CD14-positive monocyte (primary cell): ENCODE results near the gene TRPC1. TPM values are rescaled to one million over a fixed set of nuclear protein-coding genes. Genes with fewer than 3 reads are reported as not detected.

Experiments used
- DNase-seq, 3 donors: peaks; one replicate each; pipeline ENCODE4 v3.0.0-alpha.2; 2011 to 2022
- H2AFZ ChIP-seq: 2 replicates; pipeline ENCODE4 v1.6.0; 2012; ENCODE audit warnings: mild to moderate bottlenecking, low read depth, low read length, inconsistent platforms; ENCODE audit not compliant: insufficient read depth, poor library complexity, severe bottlenecking
- H3K27ac ChIP-seq, 2 donors: 1 replicate in 1 of 2; 2 replicates in 1 of 2; pipeline ENCODE4 v1.5.1; 2012 to 2013; ENCODE audit warnings: low read length in 2 of 2, control low read depth in 1 of 2, inconsistent platforms in 1 of 2, low read depth in 1 of 2, mild to moderate bottlenecking in 1 of 2
- H3K27me3 ChIP-seq, 2 donors: one replicate each; pipeline versions ENCODE4 v1.6.0 to v1.6.1; 2011 to 2013; ENCODE audit warnings: low read length in 2 of 2; ENCODE audit not compliant: control insufficient read depth in 2 of 2, insufficient read depth in 2 of 2
- H3K36me3 ChIP-seq, 2 donors: replicated peaks in 1 of 2; 1 replicate in 1 of 2; 2 replicates in 1 of 2; pipeline versions ENCODE4 v1.5.1 to v1.6.1; 2012 to 2013; ENCODE audit warnings: low read length in 2 of 2, control low read depth in 1 of 2, inconsistent platforms in 1 of 2, mild to moderate bottlenecking in 1 of 2; ENCODE audit not compliant: insufficient read depth in 2 of 2, control insufficient read depth in 1 of 2
- H3K4me1 ChIP-seq, 2 donors: 1 replicate in 1 of 2; 2 replicates in 1 of 2; pipeline versions ENCODE4 v1.5.1 to v1.6.1; 2012 to 2013; ENCODE audit warnings: low read length in 2 of 2, control low read depth in 1 of 2, inconsistent platforms in 1 of 2, mild to moderate bottlenecking in 1 of 2, moderate library complexity in 1 of 2; ENCODE audit not compliant: insufficient read depth in 2 of 2, control insufficient read depth in 1 of 2
- H3K4me2 ChIP-seq: replicated peaks from 2 replicates; pipeline ENCODE3; 2012; ENCODE audit warnings: low read length, moderate library complexity, mild to moderate bottlenecking; ENCODE audit not compliant: poor library complexity, severe bottlenecking; ENCODE audit errors: extremely low read depth
- H3K4me3 ChIP-seq, 3 experiments: fragments of 200-600 bp in 1 of 3; sonication (generic) in 1 of 3; replicated peaks in 1 of 3; 1 replicate in 2 of 3; 2 replicates in 1 of 3; pipeline ENCODE4 v1.5.1; 2011 to 2013; ENCODE audit warnings: low read length in 3 of 3, mild to moderate bottlenecking in 3 of 3, control low read depth in 2 of 3, low read depth in 2 of 3, inconsistent platforms in 1 of 3, moderate library complexity in 1 of 3
- H3K79me2 ChIP-seq: 2 replicates; pipeline ENCODE4 v1.6.0; 2012; ENCODE audit warnings: mild to moderate bottlenecking, control low read depth, inconsistent platforms, low read length, moderate library complexity; ENCODE audit not compliant: insufficient read depth
- H3K9ac ChIP-seq: 2 replicates; pipeline ENCODE4 v1.6.0; 2017; ENCODE audit warnings: low read length, mild to moderate bottlenecking; ENCODE audit not compliant: insufficient read depth, poor library complexity, severe bottlenecking
- H3K9me3 ChIP-seq, 2 donors: replicated peaks in 1 of 2; 1 replicate in 1 of 2; 2 replicates in 1 of 2; pipeline versions ENCODE4 v1.5.1 to v1.6.1; 2012 to 2013; ENCODE audit warnings: low read length in 2 of 2, control low read depth in 1 of 2; ENCODE audit not compliant: control insufficient read depth in 1 of 2, insufficient read depth in 1 of 2
- H4K20me1 ChIP-seq: 2 replicates; pipeline ENCODE4 v1.6.0; 2012; ENCODE audit warnings: mild to moderate bottlenecking, low read length, control low read depth, moderate library complexity; ENCODE audit not compliant: insufficient read depth
- H3K27ac Mint-ChIP-seq, 7 donors: one replicate each; pipeline ENCODE4 v1.8.0; 2020; ENCODE audit warnings: mild to moderate bottlenecking in 7 of 7, mixed read lengths in 7 of 7, moderate library complexity in 6 of 7, inconsistent platforms in 2 of 7
- H3K27me3 Mint-ChIP-seq, 3 donors: one replicate each; pipeline ENCODE4 v1.8.0; 2021 to 2022; ENCODE audit warnings: low read depth in 3 of 3, mild to moderate bottlenecking in 3 of 3, mixed read lengths in 3 of 3, moderate library complexity in 3 of 3, inconsistent platforms in 1 of 3
- H3K36me3 Mint-ChIP-seq, 2 donors: one replicate each; pipeline ENCODE4 v1.8.0; 2020; ENCODE audit warnings: mixed read lengths in 2 of 2, inconsistent platforms in 1 of 2, mild to moderate bottlenecking in 1 of 2
- H3K4me1 Mint-ChIP-seq: one replicate; pipeline ENCODE4 v1.8.0; 2020; ENCODE audit warnings: mild to moderate bottlenecking, mixed read lengths
- H3K4me3 Mint-ChIP-seq, 2 donors: one replicate each; pipeline ENCODE4 v1.8.0; 2020; ENCODE audit warnings: mild to moderate bottlenecking in 2 of 2, mixed read lengths in 2 of 2, moderate library complexity in 1 of 2
- H3K9me3 Mint-ChIP-seq, 7 donors: one replicate each; pipeline ENCODE4 v1.8.0; 2020 to 2022; ENCODE audit warnings: mixed read lengths in 7 of 7, mild to moderate bottlenecking in 6 of 7, moderate library complexity in 6 of 7, inconsistent platforms in 2 of 7
- WGBS: methylation state at CpG from one replicate; pipeline ENCODE4 v1.1.5; 2013; ENCODE audit warnings: missing lambda C conversion rate; ENCODE audit not compliant: insufficient coverage; 5-methylcytosine and 5-hydroxymethylcytosine counted together
- intact Hi-C, 2 donors: fragments of 100-400 bp; cut with micrococcal nuclease; formaldehyde crosslinking; loops; one replicate each; pipeline versions ENCODE4 v1.15.0 to v1.15.1; 2023
- polyA plus RNA-seq, 3 donors: library from polyadenylated mRNA; depleted of rRNA in 1 of 3; unstranded in 2 of 3; stranded (reverse) in 1 of 3; fragments of 300-500 nt in 2 of 3; fragments of >200 nt in 1 of 3; fragmentation: Illumina TruSeq in 2 of 3; gene quantifications; 1 replicate in 2 of 3; 2 replicates in 1 of 3; pipeline ENCODE4 v1.2.3, GENCODE V29; 2012 to 2021
- small RNA-seq: library from RNA; depleted of rRNA; stranded (forward); fragments of <200 nt; gene quantifications from one replicate; pipeline ENCODE3, GENCODE V24; 2012; ENCODE audit warnings: low read depth; ENCODE audit not compliant: insufficient read length
- TF ChIP-seq, protein P1 (sequence below): fragments of 200-600 bp; IDR thresholded peaks from one replicate; pipeline ENCODE4 v1.8.0; 2022; ENCODE audit warnings: antibody characterized with exemption, mild to moderate bottlenecking

TRPC1 gene
- polyA plus RNA-seq, 3 donors: 0.01 TPM; not detected in 2

DNA sequence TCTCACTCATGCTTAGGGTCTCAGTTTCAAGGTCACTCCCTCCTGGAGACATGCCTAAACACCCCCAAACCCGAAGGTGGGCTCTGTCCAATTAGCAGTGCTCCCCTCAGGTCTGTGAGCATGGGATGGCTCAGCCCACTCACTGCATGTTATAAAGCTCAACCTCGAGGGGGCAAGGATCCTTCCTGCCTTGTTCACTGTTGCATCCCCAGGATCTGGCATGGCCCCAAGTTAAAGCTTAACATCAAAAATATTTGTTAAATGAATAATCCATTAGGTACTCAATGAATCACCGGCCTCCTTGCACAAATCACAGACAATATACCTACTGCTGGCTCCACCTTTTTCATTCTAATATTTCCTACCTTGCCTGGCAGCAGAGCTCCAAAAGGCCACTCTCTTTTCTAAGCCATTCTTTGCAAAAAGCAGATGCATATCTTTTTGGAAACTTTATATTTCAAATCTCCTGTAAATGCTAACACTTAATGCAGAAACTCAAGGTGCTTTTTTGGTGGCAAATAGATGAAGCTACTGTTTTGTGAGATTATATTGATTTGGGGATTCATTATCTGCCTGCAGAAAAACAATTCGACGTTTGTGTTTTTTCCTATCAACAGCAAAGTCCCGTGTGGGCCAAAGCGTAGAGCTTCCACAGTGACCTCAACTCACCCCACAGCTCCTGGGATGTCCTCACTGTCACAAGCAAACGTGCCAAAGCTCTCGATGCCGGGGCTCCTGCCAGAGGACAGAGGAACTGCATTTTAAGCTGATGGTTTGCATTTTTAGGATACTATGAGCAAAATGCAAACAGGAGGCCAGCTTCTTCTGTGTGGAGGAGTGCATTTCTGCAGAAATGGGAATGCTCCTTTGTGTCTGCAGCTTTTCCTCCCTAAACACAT, 129.7 kb downstream of the TRPC1 start:
- no peaks in the 10 kb centered on the region for H3K36me3 Mint-ChIP-seq
- no peak overlapping the region for H3K4me3 Mint-ChIP-seq
- intact Hi-C loops: no loop called here
- Histone ChIP-seq H3K27me3 (no peaks in the 10 kb centered on the region), H3K9me3 (peaks cover 0 to 6% of the 10 kb centered on the region in 2 donors), H3K9ac (no peak overlapping the region), H3K4me2 (no peak overlapping the region), H3K4me1 (peaks cover 17 to 21% of the 10 kb centered on the region in 2 donors), H3K79me2 (no peaks in the 10 kb centered on the region), H4K20me1 (no peaks in the 10 kb centered on the region), H3K4me3 (no peak overlapping the region), H3K27ac (no peak overlapping the region), H2AFZ (peak overlapping the region; percentile 2), H3K36me3 (no peaks in the 10 kb centered on the region)
- H3K27me3 Mint-ChIP-seq: peaks cover 0 to 2% (median 0%) of the 10 kb centered on the region in 3 donors
- TF ChIP-seq, protein P1, sequence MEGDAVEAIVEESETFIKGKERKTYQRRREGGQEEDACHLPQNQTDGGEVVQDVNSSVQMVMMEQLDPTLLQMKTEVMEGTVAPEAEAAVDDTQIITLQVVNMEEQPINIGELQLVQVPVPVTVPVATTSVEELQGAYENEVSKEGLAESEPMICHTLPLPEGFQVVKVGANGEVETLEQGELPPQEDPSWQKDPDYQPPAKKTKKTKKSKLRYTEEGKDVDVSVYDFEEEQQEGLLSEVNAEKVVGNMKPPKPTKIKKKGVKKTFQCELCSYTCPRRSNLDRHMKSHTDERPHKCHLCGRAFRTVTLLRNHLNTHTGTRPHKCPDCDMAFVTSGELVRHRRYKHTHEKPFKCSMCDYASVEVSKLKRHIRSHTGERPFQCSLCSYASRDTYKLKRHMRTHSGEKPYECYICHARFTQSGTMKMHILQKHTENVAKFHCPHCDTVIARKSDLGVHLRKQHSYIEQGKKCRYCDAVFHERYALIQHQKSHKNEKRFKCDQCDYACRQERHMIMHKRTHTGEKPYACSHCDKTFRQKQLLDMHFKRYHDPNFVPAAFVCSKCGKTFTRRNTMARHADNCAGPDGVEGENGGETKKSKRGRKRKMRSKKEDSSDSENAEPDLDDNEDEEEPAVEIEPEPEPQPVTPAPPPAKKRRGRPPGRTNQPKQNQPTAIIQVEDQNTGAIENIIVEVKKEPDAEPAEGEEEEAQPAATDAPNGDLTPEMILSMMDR: no peak
- peaks cover 0 to 3% (median 0%) of the 10 kb centered on the region in 7 donors for H3K9me3 Mint-ChIP-seq
- no peak for DNase-seq
- 69% methylated on average over 4 of the region's 10 CpGs for WGBS
- no peak overlapping the region for H3K27ac Mint-ChIP-seq
- H3K4me1 Mint-ChIP-seq: peaks cover 3% of the 10 kb centered on the region

DNA sequence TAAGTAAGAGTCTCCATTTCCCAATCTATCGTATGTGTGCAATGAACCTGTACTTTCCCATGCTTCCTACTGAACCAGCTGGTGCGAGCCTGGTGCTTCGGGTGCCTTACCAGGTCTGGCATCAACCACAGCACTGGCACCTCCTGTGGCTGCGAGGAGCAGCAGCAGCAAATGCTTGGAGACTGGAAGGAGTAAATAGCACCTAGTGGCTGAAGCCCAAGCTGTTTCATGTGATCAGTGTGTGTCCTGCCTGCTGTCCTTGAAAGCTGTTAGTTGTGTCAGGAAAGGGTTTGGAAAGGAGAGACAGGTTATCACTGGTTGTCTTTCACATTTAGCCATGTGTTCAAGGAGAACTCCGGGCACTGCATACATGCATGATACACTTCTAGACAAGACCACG, 133.2 kb downstream of the TRPC1 start:
- 79% methylated on average over 3 of the region's 6 CpGs for WGBS
- TF ChIP-seq, protein P1: no peak
- Mint-ChIP-seq H3K4me1 (peaks cover 10% of the 10 kb centered on the region), H3K27me3 (peaks cover 0 to 3% (median 2%) of the 10 kb centered on the region in 3 donors), H3K9me3 (no peaks in the 10 kb centered on the region), H3K36me3 (no peaks in the 10 kb centered on the region), H3K4me3 (no peak overlapping the region), H3K27ac (no peak overlapping the region)
- Histone ChIP-seq H3K27ac (no peak overlapping the region), H3K9ac (no peak overlapping the region), H2AFZ (no peak overlapping the region), H3K79me2 (no peaks in the 10 kb centered on the region), H3K4me3 (no peak overlapping the region), H3K27me3 (no peaks in the 10 kb centered on the region), H3K36me3 (no peaks in the 10 kb centered on the region), H3K4me2 (no peak overlapping the region), H3K9me3 (no peaks in the 10 kb centered on the region), H4K20me1 (no peaks in the 10 kb centered on the region), H3K4me1 (no peaks in the 10 kb centered on the region)
- DNase-seq: no peak
- intact Hi-C loops: no loop called here

Small RNAs within 50 kb of the gene (small RNA-seq; reads per million reads assigned to genes)
- not detected for gene RNU7-47P

Other genes with a start within 250 kb of the TRPC1 start
- 10 to 100 TPM in 1 of 3 donors, 1 to 10 TPM in 2; 6.3 to 16.4 (median 6.6) TPM for gene ATR, start 145.3 kb upstream of the TRPC1 start, polyA plus RNA-seq
- gene PLS1, start 127.6 kb upstream of the TRPC1 start, polyA plus RNA-seq: under 1 TPM in 2 of 3 donors, not detected in 1; 0.09 to 0.17 TPM
- not detected for gene PCOLCE2, start 165.0 kb downstream of the TRPC1 start, polyA plus RNA-seq
- gene PAQR9, start 239.6 kb downstream of the TRPC1 start, polyA plus RNA-seq: not detected